Pancreas (tissue), 10 donors: ENCODE data around the gene UQCC3. TPM values are rescaled to one million over a fixed set of nuclear protein-coding genes. Genes with fewer than 3 reads are reported as not detected.

ENCODE experiments used
- ATAC-seq, 4 donors: fragments of 200-7000 bp; cut with Tn5 transposase; one replicate each; pipeline versions ENCODE4 v1.8.0 to v1.9.1; 2020; ENCODE audit warnings: mild to moderate bottlenecking in 4 of 4, moderate library complexity in 4 of 4
- DNase-seq, 6 donors: peaks; one replicate each; pipeline ENCODE4 v3.0.0-alpha.2; 2020
- FAIRE-seq: peaks from 2 replicates; lab custom pipeline; 2012; peaks lifted over from hg19 to GRCh38; lab: Jason Lieb, UNC
- H3K27ac ChIP-seq, 4 donors: fragments of 200-600 bp; sonication (generic); 1 replicate in 3 of 4; 2 replicates in 1 of 4; pipeline versions ENCODE4 v1.5.0 to v1.8.0; 2020
- H3K27me3 ChIP-seq, 4 donors: fragments of 200-600 bp; one replicate each; pipeline ENCODE4 v1.8.0; 2021
- H3K36me3 ChIP-seq, 3 donors: fragments of 200-600 bp; sonication (generic) in 1 of 3; one replicate each; pipeline versions ENCODE4 v1.5.0 to v1.8.0; 2020 to 2021
- H3K4me1 ChIP-seq, 3 donors: fragments of 200-600 bp; one replicate each; pipeline ENCODE4 v1.8.0; 2021
- H3K4me3 ChIP-seq, 4 donors: fragments of 200-600 bp; sonication (generic) in 2 of 4; one replicate each; pipeline versions ENCODE4 v1.5.0 to v1.8.0; 2020 to 2021
- H3K9me3 ChIP-seq, 4 donors: fragments of 200-600 bp; one replicate each; pipeline ENCODE4 v1.8.0; 2021
- WGBS, 2 donors: extraction: QIAGEN DNeasy Blood & Tissue Kit; methylation state at CpG; one replicate each; pipeline ENCODE4 v1.1.7; 2013; 5-methylcytosine and 5-hydroxymethylcytosine counted together
- intact Hi-C, 3 donors: fragments of 100-400 bp; cut with DNase I; formaldehyde crosslinking; loops; one replicate each; pipeline versions ENCODE4 v1.11.1 to v1.14.2; 2022
- polyA plus RNA-seq, 2 donors: library from polyadenylated mRNA; stranded (reverse); fragments of 200-250 nt; gene quantifications; one replicate each; pipeline ENCODE4 v1.2.3, GENCODE V29; 2013
- total RNA-seq, 6 donors: library from RNA; stranded (reverse); fragmentation: NEBNext Ultra II Directional in 4 of 6; extraction: Animal tissue kit (Norgen Biotek cat#: 25700) in 4 of 6; gene quantifications; one replicate each; pipeline versions ENCODE4 v1.2.1 to v1.2.4, GENCODE V29; 2021 to 2023
- TF ChIP-seq, protein P1 (sequence below), 4 donors: fragments of 200-600 bp; sonication (generic) in 3 of 4; IDR thresholded peaks; one replicate each; pipeline versions ENCODE4 v1.5.0 to v1.8.0; 2021; ENCODE audit warnings: antibody characterized with exemption in 4 of 4
- donor health status: healthy with polysubstance abuse.
- donor health status: DM: no; HTN: no; CAD: no; lungs with moderate emphysema.
- donor health status: DM: no; HTN: no; CAD: no.
- donor health status: control.
- donor health status: control.
- donor health status: Bipolar disorder and iron deficiency.
- donor health status: DM: yes; HTN: yes; CAD: no.
- donor health status: DM: no; HTN: no; CAD: no.
- donor health status: DM: no; HTN: no; CAD: no.
- donor health status: DM: yes; HTN: yes; CAD: no.

UQCC3 gene
- total and polyA plus RNA-seq, 8 donors, result 3.2 to 17.3 (median 4.1) TPM

GRCh38 chr11:62708392-62708791, 36.9 kb downstream of the UQCC3 start:
- peak in 2 of 6 donors; percentile 29 to 37 for DNase-seq
- Histone ChIP-seq H3K36me3 (no peaks in the 10 kb centered on the region), H3K27ac (peak overlapping the region; percentile 75 to 96 (median 88)), H3K9me3 (no peaks in the 10 kb centered on the region), H3K4me1 (peaks cover 33 to 57% (median 40%) of the 10 kb centered on the region in 3 donors), H3K27me3 (no peaks in the 10 kb centered on the region), H3K4me3 (peak overlapping the region in 2 of 4 donors; percentile 46 to 52)
- TF ChIP-seq, protein P1, sequence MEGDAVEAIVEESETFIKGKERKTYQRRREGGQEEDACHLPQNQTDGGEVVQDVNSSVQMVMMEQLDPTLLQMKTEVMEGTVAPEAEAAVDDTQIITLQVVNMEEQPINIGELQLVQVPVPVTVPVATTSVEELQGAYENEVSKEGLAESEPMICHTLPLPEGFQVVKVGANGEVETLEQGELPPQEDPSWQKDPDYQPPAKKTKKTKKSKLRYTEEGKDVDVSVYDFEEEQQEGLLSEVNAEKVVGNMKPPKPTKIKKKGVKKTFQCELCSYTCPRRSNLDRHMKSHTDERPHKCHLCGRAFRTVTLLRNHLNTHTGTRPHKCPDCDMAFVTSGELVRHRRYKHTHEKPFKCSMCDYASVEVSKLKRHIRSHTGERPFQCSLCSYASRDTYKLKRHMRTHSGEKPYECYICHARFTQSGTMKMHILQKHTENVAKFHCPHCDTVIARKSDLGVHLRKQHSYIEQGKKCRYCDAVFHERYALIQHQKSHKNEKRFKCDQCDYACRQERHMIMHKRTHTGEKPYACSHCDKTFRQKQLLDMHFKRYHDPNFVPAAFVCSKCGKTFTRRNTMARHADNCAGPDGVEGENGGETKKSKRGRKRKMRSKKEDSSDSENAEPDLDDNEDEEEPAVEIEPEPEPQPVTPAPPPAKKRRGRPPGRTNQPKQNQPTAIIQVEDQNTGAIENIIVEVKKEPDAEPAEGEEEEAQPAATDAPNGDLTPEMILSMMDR (IDR thresholded peaks at IDR 0.05), result no peak
- intact Hi-C loops, result no loop called here
- 55 to 69% methylated on average over 4 to 5 of the region's 5 CpGs for WGBS, 2 donors
- no peak for ATAC-seq
- FAIRE-seq, result no peak

- H3K36me3 ChIP-seq, result no peaks in the 10 kb centered on the region
- TF ChIP-seq, protein P1 (IDR thresholded peaks at IDR 0.05), result no peak
- peaks cover 37 to 61% (median 44%) of the 10 kb centered on the region in 3 donors for H3K4me1 ChIP-seq
- ATAC-seq (peak in 2 of 4 donors; percentile 3 to 5), DNase-seq (peak in 5 of 6 donors; percentile 47 to 74 (median 52)), FAIRE-seq (no peak)
- H3K9me3 ChIP-seq, result no peaks in the 10 kb centered on the region
- H3K4me3 ChIP-seq, result peak overlapping the region in 3 of 4 donors; percentile 39 to 52 (median 46)
- 5 to 7% methylated on average over 7 of the region's 7 CpGs for WGBS, 2 donors
- intact Hi-C loops, result no loop called here
- no peaks in the 10 kb centered on the region for H3K27me3 ChIP-seq
- peak overlapping the region; percentile 75 to 96 (median 88) for H3K27ac ChIP-seq
Observed at GRCh38 chr11:62708793-62709192, 37.3 kb downstream of the UQCC3 start.

- Histone ChIP-seq H3K27ac (peak overlapping the region; percentile 75 to 96 (median 88)), H3K27me3 (no peaks in the 10 kb centered on the region), H3K4me1 (peaks cover 43 to 67% (median 50%) of the 10 kb centered on the region in 3 donors), H3K36me3 (no peaks in the 10 kb centered on the region), H3K4me3 (peak overlapping the region; percentile 38 to 52 (median 42)), H3K9me3 (no peaks in the 10 kb centered on the region)
- intact Hi-C loops, result no loop called here
- peak; percentile 88 to 98 (median 97) for DNase-seq
- FAIRE-seq, result no peak
- peak; percentile 68 to 81 (median 76) for ATAC-seq
- TF ChIP-seq, protein P1 (IDR thresholded peaks at IDR 0.05), result no peak
- 6 to 7% methylated on average over 46 to 47 of the region's 47 CpGs for WGBS, 2 donors
Observed at GRCh38 chr11:62709247-62710000, 38.0 kb downstream of the UQCC3 start.

DNA sequence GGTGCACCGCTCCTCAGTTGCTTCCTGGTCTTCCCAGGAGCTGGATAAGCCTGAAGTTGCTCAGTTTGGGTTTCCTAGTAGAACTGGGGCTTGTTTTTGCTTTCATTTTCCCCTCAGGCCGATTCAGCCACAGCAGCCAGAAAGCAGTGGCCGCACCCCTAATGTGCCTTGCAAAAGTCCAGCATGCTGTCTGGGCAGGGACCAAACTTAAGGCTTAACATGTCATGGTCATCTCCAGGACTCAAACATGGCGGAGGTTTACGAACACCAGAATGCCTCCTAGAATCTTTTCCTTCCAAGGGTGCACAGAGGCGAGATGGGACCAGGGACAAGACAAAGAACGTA, 38.5 kb downstream of the UQCC3 start:
- no peaks in the 10 kb centered on the region for H3K36me3 ChIP-seq
- intact Hi-C loops, result no loop called here
- H3K9me3 ChIP-seq, result no peaks in the 10 kb centered on the region
- peak overlapping the region; percentile 75 to 96 (median 88) for H3K27ac ChIP-seq
- H3K4me3 ChIP-seq, result peak overlapping the region; percentile 38 to 52 (median 42)
- TF ChIP-seq, protein P1 (IDR thresholded peaks at IDR 0.05), result no peak
- H3K27me3 ChIP-seq, result no peaks in the 10 kb centered on the region
- ATAC-seq, result no peak
- DNase-seq, result no peak
- FAIRE-seq, result no peak
- 73 to 79% methylated on average over 7 of the region's 7 CpGs for WGBS, 2 donors
- H3K4me1 ChIP-seq, result peaks cover 44 to 67% (median 50%) of the 10 kb centered on the region in 3 donors
